ENCODE results near the gene WFDC10A.
A peak's percentile ranks its signal among the peaks of the same experiment; 100 is the strongest.
"Not testable (repeated sequence)": the region's sequence is repeated elsewhere in the genome, so short reads cannot be mapped to it uniquely, and the experiment has no call there.

WFDC10A gene

GRCh38 chr20:45629496-45630100 lies at the start of gene WFDC10A:
WFDC10A (plus strand) TSS chr20:45629739; CDS start chr20:45629814, 75 bp downstream.
- FAIRE-seq = peak; percentile 97
- peak; percentile 77 for DNase-seq (ENCODE audit: insufficient read length, low spot score)

GRCh38 chr20:45581702-45582101 lies 47.8 kb upstream of the WFDC10A start:
- FAIRE-seq (no peak), DNase-seq (ENCODE audit: insufficient read length, low spot score) (no peak)

DNA sequence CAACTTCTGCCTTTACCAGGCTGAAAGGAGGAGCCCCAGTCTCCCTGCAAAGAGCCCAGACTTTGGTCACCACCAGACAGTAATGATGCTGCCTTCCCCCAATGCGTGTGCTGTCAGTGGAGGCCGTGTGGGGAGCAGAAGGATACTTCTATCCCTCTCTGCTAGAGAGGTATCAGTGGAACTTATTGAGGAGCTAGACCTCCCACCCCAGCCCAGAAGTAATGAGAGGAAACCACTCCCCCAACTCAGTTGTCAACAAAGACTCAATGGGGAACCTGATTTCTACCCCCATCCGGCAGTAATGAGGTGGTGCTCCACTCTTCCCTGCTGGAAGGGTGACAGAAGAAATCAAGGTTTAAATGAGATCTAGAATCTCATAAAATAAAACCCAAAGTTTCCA lies 46.0 kb upstream of the WFDC10A start:
- DNase-seq (ENCODE audit: insufficient read length, low spot score) (no peak), FAIRE-seq (peak; percentile 4)

- not testable (repeated sequence) for FAIRE-seq
Observed at GRCh38 chr20:45584294-45584693, 45.2 kb upstream of the WFDC10A start.

GRCh38 chr20:45585986-45586385 lies 43.6 kb upstream of the WFDC10A start:
- FAIRE-seq; DNase-seq (ENCODE audit: insufficient read length, low spot score): not testable (repeated sequence)

More at GRCh38 chr20:45584294-45584693, 45.2 kb upstream of the WFDC10A start:
- not testable (repeated sequence) for DNase-seq (ENCODE audit: insufficient read length, low spot score)

DNA sequence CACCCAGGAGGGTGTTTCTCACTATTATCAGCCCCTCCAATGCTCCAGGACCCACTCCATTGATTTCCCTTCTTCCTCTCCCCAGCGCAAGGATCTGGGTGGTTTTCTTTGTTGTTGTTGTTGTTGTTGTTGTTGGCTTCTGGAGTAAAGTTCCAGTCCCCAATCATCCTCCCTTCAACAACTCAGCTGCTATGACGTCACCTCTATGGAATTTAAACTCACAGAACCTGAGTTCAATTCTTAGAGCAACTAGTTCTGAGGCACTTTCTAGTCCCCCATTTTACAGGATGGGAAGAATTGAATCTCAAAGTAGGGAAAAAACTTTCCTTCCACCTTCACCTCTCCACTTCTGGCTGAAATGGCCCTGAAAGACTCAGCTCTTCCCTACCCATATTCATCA lies 40.7 kb upstream of the WFDC10A start:
- FAIRE-seq (no peak), DNase-seq (ENCODE audit: insufficient read length, low spot score) (no peak)

DNA sequence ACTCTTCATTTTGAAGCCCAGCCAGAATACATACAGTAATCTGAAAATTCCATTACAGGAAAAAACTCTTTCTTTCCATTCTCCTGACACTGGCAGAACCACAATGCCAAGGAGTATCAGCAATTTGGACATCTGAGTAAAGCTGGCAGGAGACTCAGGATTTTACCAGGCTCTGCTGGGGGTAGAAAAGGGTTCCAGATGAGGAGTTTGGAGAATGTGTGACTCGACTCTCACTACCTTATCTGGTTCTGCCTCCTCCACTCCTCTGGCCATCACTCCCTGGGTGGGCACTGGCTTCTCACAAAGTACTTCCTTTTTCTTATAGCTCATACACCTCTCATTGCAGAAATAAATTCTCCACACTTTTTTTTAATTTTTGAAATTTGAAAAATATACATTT lies 39.8 kb upstream of the WFDC10A start:
- no peak for FAIRE-seq
- no peak for DNase-seq (ENCODE audit: insufficient read length, low spot score)

DNA sequence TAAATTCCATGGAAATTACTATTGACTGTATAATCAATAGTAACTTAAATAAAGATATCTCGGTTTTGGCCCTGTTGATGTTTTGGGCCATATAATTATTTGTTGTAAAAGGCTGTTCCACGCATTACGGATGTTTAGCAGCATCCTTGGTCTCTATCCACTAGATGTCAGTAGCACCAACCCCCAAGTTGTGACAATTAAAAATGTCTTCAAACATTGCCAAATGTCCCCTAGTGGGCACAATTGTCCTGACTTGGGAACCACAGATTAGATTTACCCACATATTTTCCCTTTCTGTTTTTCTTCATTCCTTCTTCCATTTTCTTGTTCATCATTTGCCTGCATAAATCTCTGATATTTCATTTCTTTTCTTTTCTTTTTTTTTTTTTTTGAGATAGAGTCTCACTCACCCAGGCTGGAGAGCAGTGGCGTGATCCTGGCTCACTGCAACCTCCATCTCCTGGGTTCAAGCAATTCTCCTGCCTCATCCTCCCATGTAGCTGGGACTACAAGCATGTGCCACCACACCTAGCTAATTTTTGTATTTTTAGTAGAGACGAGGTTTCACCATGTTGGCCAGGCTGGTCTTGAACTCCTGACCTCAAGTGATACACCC lies 36.9 kb upstream of the WFDC10A start:
- peak; percentile 68 for DNase-seq (ENCODE audit: insufficient read length, low spot score)
- peak; percentile 99 for FAIRE-seq

DNA sequence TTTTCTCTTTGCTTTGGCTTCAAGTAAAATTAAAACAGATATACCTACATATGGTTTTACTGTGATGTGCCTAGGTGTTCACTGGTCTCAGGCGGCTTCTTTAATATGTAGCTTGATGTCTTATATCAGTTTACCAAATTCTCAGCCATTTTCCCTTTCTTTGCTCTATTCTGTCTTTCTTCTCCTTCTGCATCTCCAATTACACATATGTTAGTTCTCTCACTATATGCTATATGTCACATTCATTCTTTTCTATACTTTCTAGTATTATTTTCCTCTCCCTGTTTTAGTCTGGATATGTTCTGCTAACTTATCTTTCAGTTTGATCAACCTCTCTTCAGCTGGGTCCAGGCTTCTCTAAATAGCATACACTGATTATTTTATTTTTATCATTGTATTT lies 36.0 kb upstream of the WFDC10A start:
- FAIRE-seq (peak; percentile 28), DNase-seq (ENCODE audit: insufficient read length, low spot score) (no peak)

DNA sequence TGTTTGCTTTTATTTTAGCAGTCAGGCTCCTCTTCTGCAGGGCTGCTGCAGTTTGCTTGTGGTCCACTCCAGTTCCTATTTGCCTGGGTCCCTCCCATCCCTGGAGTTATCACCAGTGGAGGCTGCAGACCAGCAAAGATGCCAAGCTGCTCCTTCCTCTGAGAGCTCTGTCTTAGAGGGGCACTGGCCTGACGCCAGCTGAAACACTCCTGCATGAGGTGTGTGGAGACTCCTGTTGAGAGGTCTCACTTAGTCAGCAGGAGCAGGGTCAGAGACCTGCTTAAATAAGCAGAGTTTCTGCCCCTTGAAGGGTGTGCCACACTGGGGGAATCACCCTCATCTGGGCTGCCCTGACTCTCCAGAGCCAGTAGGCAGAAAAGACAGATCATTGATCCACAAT lies 34.3 kb upstream of the WFDC10A start:
- FAIRE-seq (no peak), DNase-seq (ENCODE audit: insufficient read length, low spot score) (no peak)

- no peak for DNase-seq (ENCODE audit: insufficient read length, low spot score)
- no peak for FAIRE-seq
Observed at GRCh38 chr20:45607810-45608209, 21.7 kb upstream of the WFDC10A start.

GRCh38 chr20:45611054-45611453 lies 18.5 kb upstream of the WFDC10A start:
- peak; percentile 95 for FAIRE-seq
- peak; percentile 88 for DNase-seq (ENCODE audit: insufficient read length, low spot score)

GRCh38 chr20:45612314-45612713 lies 17.2 kb upstream of the WFDC10A start:
- no peak for DNase-seq (ENCODE audit: insufficient read length, low spot score)
- FAIRE-seq = no peak

DNA sequence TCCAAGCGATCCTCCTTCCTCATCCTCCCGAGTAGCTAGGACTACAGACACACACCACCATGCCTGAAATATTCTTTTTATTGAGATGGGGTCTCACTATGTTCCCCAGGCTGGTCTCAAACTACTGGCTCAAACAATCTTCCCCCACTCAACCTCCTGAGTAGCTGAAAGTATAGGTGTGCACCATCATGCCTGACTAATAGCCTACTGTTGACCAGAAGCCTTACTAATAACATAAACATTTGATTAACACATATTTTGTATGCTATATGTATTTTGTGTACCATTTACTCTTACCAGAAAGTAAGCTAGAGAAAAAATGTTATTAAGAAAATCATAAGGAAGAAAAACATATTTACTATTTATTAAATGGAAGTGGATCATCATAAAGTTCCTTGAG lies 11.9 kb upstream of the WFDC10A start:
- peak; percentile 89 for FAIRE-seq
- DNase-seq (ENCODE audit: insufficient read length, low spot score) = no peak

GRCh38 chr20:45621593-45621992 lies 7.9 kb upstream of the WFDC10A start:
- FAIRE-seq (no peak), DNase-seq (ENCODE audit: insufficient read length, low spot score) (no peak)

- FAIRE-seq = no peak
Observed at GRCh38 chr20:45626540-45626939, 3.0 kb upstream of the WFDC10A start.

GRCh38 chr20:45630371-45630770 lies 832 bp downstream of the WFDC10A start:
- peak; percentile 20 for FAIRE-seq
- no peak for DNase-seq (ENCODE audit: insufficient read length, low spot score)

More at GRCh38 chr20:45626540-45626939, 3.0 kb upstream of the WFDC10A start:
- DNase-seq (ENCODE audit: insufficient read length, low spot score) = no peak

DNA sequence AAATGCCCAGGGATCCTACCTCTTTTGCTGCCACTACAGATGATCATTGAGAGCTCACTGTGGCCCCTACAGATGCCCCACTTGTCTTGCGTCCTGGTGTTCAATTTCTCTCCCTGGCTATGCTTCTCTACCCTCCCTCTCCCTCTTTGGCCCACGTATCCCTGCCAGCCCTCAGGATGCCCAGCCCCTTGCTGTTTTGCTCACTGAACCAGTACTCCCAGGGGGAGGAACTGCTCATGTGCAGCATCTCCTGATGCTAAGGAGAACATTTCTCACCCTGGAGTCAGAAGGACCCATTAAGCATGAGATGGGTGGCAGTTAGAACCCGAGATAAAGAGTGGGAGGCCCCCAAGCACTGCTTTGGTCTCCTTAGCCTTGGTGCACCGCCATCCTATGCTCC lies 1.6 kb downstream of the WFDC10A start, which contains the start of gene WFDC9:
WFDC9 (minus strand) TSS at position 101 of the 400 bp plus-strand sequence. CDS start 21,103 bp downstream, outside the sequence.
- FAIRE-seq (no peak), DNase-seq (ENCODE audit: insufficient read length, low spot score) (no peak)

- FAIRE-seq = peak; percentile 80
Observed at GRCh38 chr20:45636513-45636912, 7.0 kb downstream of the WFDC10A start.

DNA sequence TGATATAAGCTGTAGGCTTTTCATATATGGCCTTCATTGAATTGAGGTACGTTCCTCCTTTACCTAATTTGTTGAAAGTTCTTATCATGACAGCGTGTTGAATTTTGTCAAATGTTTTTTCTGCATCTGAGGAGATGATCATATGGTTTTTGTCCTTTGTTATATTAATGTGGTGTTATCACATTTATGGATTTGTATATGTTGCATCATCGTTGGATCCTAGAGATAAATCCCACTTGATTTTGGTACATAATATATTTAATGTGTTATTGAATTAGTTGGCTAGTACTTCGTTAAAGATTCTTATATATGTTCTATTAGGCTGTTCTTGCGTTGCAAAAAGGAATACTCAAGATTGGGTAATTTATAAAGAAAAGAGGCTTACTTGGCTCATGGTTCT lies 10.1 kb downstream of the WFDC10A start:
- DNase-seq (ENCODE audit: insufficient read length, low spot score) = no peak
- peak; percentile 9 for FAIRE-seq

More at GRCh38 chr20:45636513-45636912, 7.0 kb downstream of the WFDC10A start:
- DNase-seq (ENCODE audit: insufficient read length, low spot score) = no peak

- FAIRE-seq; DNase-seq (ENCODE audit: insufficient read length, low spot score): not testable (repeated sequence)
Observed at GRCh38 chr20:45641076-45641475, 11.5 kb downstream of the WFDC10A start.

GRCh38 chr20:45645869-45646268 lies 16.3 kb downstream of the WFDC10A start:
- FAIRE-seq; DNase-seq (ENCODE audit: insufficient read length, low spot score): not testable (repeated sequence)
